HEK293T (cell line): ENCODE results near the gene CCL24.

ENCODE experiments used
- ARNT ChIP-seq: fragments of 450-650 bp; IDR thresholded peaks from 2 replicates; pipeline ENCODE4 v1.6.1; 2017; ENCODE audit warnings: mild to moderate bottlenecking
- BHLHE40 ChIP-seq: fragments of 450-650 bp; IDR thresholded peaks from 2 replicates; pipeline ENCODE4 v1.6.1; 2016; ENCODE audit warnings: mild to moderate bottlenecking, moderate library complexity, borderline replicate concordance
- ELF4 ChIP-seq: fragments of 450-650 bp; IDR thresholded peaks from 2 replicates; pipeline ENCODE4 v1.6.1; 2017; ENCODE audit warnings: antibody characterized with exemption
- FOXA1 ChIP-seq: fragments of 450-650 bp; IDR thresholded peaks from 2 replicates; pipeline ENCODE4 v1.6.1; 2016; ENCODE audit warnings: mild to moderate bottlenecking
- FOXK2 ChIP-seq: fragments of 450-650 bp; IDR thresholded peaks from 2 replicates; pipeline ENCODE4 v1.6.1; 2016; ENCODE audit warnings: mild to moderate bottlenecking
- FOXM1 ChIP-seq: fragments of 450-650 bp; IDR thresholded peaks from 2 replicates; pipeline ENCODE4 v1.6.1; 2017; ENCODE audit warnings: mild to moderate bottlenecking, borderline replicate concordance
- L3MBTL2 ChIP-seq: fragments of 450-650 bp; conservative IDR thresholded peaks from 2 replicates; pipeline ENCODE4 v1.6.1; 2016; ENCODE audit warnings: mild to moderate bottlenecking
- NFRKB ChIP-seq: fragments of 450-650 bp; IDR thresholded peaks from 2 replicates; pipeline ENCODE4 v1.6.1; 2016; ENCODE audit warnings: mild to moderate bottlenecking, moderate library complexity
- PKNOX1 ChIP-seq: fragments of 450-650 bp; IDR thresholded peaks from 2 replicates; pipeline ENCODE4 v1.6.1; 2016
- SP1 ChIP-seq: fragments of 450-650 bp; IDR thresholded peaks from 2 replicates; pipeline ENCODE4 v1.6.1; 2017
- SUZ12 ChIP-seq: fragments of 450-650 bp; IDR thresholded peaks from 2 replicates; pipeline ENCODE4 v1.6.1; 2016; ENCODE audit warnings: mild to moderate bottlenecking
- TARDBP ChIP-seq: fragments of 450-650 bp; IDR thresholded peaks from 2 replicates; pipeline ENCODE4 v1.6.1; 2016

- TF ChIP-seq FOXK2 (no peak), SUZ12 (no peak), FOXA1 (no peak), NFRKB (no peak), PKNOX1 (no peak), FOXM1 (no peak), ARNT (no peak), BHLHE40 (no peak), SP1 (no peak), ELF4 (no peak), TARDBP (no peak), L3MBTL2 (no peak)
Observed at GRCh38 chr7:75858410-75858809, 44.8 kb upstream of the CCL24 start.
